Pons (tissue), 1 donor: ENCODE data around the gene FNDC7.
"Not testable (repeated sequence)": the region's sequence is repeated elsewhere in the genome, so short reads cannot be mapped to it uniquely, and the experiment has no call there.

Source experiments
- DNase-seq: peaks from one replicate; pipeline ENCODE4 v3.0.0-alpha.2; 2016; ENCODE audit warnings: low spot score

Gene FNDC7

GRCh38 chr1:108712606-108713150, at the start of gene FNDC7:
FNDC7 (plus strand) TSS chr1:108712908; CDS start chr1:108712934, 26 bp downstream.
- DNase-seq: no peak

GRCh38 chr1:108663074-108663473, 49.6 kb upstream of the FNDC7 start:
- no peak for DNase-seq

GRCh38 chr1:108664481-108664880, 48.2 kb upstream of the FNDC7 start:
- DNase-seq: no peak

- no peak for DNase-seq
Observed at GRCh38 chr1:108665067-108665466, 47.6 kb upstream of the FNDC7 start.

GRCh38 chr1:108665771-108666170, 46.9 kb upstream of the FNDC7 start:
- no peak for DNase-seq

GRCh38 chr1:108667422-108667821, 45.3 kb upstream of the FNDC7 start:
- not testable (repeated sequence) for DNase-seq

- no peak for DNase-seq
Observed at GRCh38 chr1:108668777-108669176, 43.9 kb upstream of the FNDC7 start.

GRCh38 chr1:108669679-108670078, 43.0 kb upstream of the FNDC7 start:
- no peak for DNase-seq

GRCh38 chr1:108670131-108670773, 42.5 kb upstream of the FNDC7 start:
- no peak for DNase-seq

GRCh38 chr1:108671143-108671542, 41.6 kb upstream of the FNDC7 start:
- DNase-seq: no peak

- DNase-seq: no peak
Observed at GRCh38 chr1:108678706-108679105, 34.0 kb upstream of the FNDC7 start.

- no peak for DNase-seq
Observed at GRCh38 chr1:108679586-108680213, 33.0 kb upstream of the FNDC7 start.

- DNase-seq: not testable (repeated sequence)
Observed at GRCh38 chr1:108681701-108682100, 31.0 kb upstream of the FNDC7 start.

GRCh38 chr1:108685529-108685928, 27.2 kb upstream of the FNDC7 start:
- no peak for DNase-seq

- no peak for DNase-seq
Observed at GRCh38 chr1:108686614-108687313, 25.9 kb upstream of the FNDC7 start.

GRCh38 chr1:108691128-108691941, 21.4 kb upstream of the FNDC7 start:
- no peak for DNase-seq

GRCh38 chr1:108691942-108692723, 20.6 kb upstream of the FNDC7 start, which contains the start of gene PRPF38B:
PRPF38B (plus strand) TSS chr1:108692310; CDS start chr1:108692592, 282 bp downstream.
- peak; percentile 92 for DNase-seq

- peak; percentile 82 for DNase-seq
Observed at GRCh38 chr1:108692724-108693655, 19.7 kb upstream of the FNDC7 start.

- peak; percentile 57 for DNase-seq
Observed at GRCh38 chr1:108695535-108695934, 17.2 kb upstream of the FNDC7 start.
